NCI-H1694 (cell line): ENCODE measurements around the gene SORCS3.

Experiments
- DNase-seq: peaks from one replicate; lab custom pipeline; 2025; lab: John Stamatoyannopoulos, UW

Gene SORCS3

DNA sequence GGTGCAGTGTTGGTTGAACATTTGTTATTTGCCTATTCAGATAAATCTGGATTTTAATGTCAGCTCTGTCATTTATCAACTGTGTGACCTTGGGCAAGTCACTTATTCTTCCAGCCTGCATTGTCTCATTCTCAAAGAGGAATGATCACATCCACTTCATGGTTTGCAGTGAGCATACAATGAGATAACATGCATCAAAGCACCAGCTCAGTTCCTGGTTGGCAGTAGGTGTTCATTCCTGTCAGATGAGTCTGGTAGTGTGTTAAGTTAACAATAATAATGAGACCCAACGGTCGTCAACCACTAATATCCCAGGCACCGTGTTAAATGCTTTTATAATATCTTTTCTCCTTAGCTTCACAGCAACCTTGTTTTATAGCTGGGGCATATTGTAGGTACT is 137.3 kb downstream of the SORCS3 start:
- no peak for DNase-seq

DNA sequence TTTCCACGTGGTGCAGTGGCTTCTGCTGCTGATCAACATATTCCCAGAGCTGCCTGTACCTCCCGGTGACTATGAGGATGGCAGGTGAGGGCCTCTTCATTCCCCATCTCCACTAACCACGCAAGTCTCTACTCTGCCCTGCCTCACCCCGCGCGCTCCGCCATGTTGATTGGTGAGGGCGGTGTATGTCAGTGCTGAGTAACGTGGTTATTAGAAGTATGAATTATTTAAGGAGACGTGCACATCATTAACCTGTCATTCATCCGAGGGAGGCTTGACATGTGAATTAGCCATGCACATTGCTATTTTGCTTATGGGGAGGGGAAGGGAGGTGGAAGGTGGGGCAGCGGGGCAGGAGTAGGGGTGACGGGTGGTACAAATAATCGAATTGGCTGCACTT is 138.6 kb downstream of the SORCS3 start:
- DNase-seq: no peak

DNA sequence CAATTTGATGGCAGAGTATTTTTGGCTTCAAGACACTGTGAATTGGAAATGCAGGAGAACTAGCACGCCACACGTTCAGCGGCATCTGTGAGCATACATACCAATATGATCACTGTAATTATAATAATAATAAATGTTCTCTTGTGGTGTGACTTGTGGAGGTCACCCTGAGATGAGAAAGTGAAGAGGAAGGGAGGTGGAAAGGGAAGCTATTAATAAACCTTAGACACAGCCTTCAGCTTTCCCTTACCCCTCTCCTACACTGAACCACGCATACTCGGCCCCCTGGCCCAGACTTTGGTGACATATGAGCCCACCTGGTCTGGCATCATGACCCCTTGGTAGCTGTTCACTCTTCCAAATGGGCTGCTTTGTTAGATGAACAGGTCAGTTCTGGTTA is 139.1 kb downstream of the SORCS3 start:
- DNase-seq: no peak

DNA sequence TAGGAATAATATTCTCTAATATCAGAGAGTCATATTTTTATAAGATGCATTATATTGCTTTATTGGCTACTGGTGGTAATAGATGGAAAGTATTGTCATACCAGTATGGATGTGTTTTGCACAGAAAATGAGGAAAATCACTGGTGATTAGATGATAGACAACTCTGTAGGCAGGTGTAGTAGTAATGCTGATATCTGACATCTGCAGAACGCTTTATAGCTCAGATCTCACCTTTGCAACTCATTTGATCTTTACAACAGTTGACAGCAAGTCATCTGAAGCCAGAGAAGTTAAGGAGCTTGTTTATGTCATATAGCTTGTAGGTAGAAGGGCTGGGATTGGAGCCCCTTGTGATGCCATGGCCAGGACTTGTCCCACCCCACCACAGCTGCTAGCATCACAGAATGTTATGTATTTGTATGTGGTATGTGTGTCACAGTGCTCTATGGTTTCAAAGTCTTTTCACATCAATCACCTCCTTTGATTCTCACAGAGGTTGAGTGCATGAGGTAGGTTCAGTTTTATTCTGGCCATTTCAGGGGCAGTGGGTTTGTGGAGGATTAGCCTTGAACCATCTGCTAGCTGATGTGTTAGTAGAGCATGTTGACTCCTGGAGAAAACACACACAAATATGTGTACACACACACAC is 140.0 kb downstream of the SORCS3 start:
- DNase-seq: no peak

DNA sequence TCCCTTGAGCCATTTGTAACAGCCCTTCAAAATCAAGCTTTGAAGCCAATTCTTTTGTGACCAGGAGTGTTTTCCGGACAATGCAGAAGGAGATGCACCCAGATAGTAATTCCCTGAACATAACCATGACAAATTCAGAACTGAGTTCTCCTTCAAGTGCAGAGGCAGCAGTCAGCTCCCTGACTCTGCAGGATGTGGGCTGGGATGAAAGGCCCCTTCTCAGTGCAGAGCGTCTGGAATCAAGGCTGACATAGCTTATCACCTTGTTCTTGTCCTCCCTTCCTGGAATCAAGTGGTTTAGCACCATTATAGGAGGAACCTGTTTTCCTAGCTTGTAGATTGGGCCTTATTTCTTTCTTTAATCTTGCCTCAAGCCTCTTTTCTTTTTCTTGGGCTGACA is 143.4 kb downstream of the SORCS3 start:
- no peak for DNase-seq

DNA sequence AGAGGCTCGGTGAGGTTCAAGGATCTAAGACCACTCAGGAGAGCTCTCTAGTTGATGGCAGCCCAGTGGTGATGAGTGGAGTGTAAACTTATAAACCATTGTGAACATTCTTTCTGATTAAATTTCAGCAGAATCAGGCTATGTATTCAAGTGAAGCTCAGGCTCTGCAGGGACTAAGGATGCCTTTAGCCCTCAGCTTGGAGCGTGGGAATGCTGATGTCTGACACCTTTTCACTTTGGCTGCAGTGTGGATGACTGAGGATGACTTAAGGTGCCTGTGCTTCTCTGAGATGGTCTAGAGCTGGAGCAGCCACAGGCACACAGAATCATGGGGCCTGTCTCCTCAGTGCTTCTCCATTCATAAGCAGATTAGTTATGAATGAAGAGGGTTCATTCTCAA is 150.4 kb downstream of the SORCS3 start:
- DNase-seq: no peak

DNA sequence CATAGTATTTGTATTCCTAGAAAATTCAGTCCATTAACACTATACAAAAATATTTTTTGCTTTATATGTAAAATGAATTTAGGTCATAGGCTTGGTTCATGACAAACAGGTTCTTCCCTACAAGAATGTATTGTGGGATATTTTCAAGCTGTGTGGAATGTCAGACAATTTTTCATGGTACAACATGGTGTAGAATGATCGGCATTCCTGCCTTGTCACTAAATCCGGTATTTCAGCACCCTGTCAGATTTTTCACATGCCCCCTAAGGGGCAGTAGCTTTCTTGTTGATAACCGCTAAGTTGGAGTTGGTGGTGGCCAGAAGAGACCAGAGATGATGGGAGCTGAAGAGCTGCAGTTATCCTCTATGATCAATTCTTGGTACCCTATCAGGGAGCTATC is 154.3 kb downstream of the SORCS3 start:
- no peak for DNase-seq

DNA sequence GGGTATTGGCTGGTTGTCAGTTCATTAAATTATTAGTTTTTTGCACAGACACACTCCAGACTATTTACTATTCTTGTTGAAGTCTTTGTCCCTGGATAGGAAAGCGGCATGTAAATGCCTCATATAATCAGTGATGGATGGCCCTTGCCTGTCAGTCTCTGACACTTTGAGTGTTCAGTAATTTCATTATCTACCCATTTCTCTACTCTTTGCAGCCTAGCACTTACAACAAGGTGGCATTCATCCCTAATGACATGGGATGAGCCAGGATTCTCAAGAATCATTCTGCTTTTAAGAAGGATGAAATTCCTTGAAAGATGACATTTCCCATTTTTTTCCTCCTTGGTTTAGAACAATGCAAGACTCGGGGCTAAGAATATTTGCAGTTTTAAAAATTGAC is 155.7 kb downstream of the SORCS3 start:
- DNase-seq: no peak

DNA sequence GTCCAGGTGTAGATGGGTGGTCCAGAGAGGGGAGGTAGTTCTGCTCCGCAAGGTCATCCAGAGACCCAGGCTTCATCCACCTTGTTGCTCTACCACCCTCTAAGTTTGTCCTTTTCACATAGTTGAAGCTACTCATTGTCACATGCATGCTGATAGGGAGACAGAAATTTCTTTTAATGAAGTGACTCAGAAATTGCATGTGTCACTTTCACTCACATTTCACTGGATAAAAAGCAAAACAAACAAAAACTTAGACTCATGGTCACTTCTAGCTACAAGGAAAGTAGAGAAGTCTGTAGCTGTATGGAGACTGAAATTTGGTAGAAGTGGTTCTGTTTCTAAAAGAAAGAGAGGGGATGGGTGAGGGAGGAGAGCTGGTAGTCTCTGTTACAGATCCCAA is 161.9 kb downstream of the SORCS3 start:
- DNase-seq: no peak

DNA sequence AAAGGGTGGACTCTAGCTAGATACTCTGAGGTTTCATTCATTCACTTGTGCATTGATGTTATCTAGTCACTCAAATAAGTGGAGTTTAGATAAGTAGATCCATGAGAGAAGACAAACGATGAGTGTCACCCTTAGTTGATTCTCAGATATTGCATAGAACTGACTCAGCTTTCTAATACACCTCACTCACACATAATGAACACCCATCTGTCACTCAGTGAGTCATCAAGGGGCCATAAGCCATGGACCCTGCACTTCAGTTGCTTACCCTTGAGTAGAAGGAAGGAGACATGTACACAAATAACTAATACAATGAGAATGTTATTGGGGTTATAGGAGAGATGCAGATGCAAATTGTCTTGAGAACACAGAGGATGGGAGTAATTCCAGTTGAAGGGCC is 163.8 kb downstream of the SORCS3 start:
- DNase-seq: no peak

DNA sequence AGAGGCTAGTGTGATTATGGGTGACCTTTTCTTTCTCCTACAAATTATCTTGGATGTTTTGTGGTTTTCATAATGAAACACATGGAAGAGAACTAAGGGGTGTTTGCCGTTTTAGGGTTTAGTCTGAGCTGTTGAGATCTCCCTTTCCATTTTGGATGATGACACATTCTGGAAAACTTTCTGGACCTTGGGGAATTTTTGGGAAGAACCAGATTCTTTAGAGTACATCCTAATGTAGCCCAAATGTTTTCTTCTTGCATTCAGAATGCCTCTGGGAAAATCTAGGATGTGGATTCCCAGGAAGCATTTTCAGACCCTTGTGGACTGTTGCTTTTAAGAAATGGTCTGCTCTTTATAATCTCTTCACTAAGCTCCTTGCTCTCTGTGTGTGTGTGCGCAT is 165.7 kb downstream of the SORCS3 start:
- no peak for DNase-seq

DNA sequence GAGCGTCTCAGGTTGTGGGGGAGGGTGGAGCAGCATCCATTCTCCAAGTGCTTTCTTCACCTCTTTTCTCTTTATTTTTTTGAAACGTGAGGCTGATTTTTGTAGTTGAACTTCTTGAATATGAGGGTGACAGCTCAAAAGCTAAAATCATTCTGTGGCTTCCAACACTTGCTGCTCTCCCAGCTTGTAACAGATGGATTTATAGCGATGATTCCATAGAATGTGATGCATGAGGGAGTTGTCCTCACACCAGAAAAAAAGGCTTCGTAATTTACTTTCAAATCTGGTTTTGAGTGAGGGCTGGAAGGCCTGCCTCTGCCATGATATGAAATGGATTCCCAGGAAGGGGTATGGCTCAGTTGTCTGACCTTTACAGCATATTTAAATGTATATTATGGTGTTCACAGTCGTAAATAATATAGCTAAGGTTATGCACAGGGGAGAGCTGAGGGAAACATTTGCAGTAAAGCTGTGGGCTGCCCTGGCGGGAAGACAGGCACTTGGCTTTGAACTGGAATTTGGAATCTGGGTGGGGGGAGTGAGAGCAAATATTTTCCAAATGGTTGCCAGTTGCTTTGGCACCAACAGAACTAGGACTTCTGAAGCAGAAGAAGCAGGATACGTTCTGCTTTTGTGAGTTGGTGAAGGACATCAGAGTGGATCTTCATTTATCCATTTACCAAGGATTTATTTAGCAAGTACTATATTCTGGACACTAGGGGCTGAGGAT is 166.7 kb downstream of the SORCS3 start:
- DNase-seq: no peak

DNA sequence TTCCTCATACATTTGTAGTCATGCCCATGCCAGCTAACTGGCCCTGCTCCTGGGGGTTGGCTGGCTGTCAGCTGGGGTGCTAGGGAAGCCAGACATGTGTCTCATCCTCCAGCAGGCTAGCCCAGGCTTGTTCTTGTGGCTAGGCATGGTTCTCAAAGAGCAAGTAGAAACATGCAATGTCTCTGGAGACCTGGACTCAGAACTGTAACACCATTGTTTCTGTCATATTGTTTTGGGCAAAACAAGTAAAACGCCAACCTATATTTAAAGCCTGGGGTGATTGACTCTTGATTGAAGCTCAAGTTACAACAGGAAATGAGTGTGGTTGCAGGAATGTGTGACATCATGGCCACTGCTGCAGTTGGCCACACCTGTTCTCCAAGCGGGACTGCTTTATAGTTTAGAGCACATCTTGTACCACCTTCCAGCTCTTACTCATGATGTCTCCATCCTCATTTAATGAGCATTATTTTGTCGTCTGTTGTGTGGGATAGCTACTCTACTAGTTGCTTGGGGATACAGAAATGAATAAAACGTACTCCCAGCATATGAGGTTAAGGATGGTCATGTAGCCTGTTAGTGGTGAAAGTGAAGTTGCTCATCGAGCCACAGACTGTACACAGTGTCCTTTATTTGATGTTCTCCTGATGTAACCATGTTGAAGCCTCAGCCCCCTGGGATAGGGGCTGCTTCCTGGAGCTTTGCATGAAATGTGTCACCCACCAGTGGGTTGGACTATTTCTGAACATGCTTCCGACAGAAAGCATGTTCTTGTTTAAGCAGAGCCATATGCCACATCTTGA is 168.4 kb downstream of the SORCS3 start:
- DNase-seq: no peak

DNA sequence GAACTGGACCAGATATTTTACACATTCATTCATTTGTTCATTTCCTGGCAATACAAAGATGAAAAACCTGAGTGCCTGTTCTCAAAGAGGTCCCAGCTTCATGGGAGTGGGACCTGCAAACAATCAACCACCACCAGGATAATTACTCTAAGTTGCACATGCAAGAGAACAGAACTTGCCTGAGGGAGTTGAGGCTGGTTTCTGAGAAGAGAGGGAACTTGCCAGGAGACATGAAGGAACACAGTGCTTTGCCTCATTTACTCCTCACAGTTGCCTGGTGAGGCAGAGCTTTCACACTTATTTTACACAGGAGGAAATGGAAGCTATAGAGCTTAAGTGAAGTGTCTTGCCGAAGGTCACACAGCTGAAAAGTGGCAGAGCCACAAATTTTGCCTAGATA is 170.1 kb downstream of the SORCS3 start:
- DNase-seq: no peak

DNA sequence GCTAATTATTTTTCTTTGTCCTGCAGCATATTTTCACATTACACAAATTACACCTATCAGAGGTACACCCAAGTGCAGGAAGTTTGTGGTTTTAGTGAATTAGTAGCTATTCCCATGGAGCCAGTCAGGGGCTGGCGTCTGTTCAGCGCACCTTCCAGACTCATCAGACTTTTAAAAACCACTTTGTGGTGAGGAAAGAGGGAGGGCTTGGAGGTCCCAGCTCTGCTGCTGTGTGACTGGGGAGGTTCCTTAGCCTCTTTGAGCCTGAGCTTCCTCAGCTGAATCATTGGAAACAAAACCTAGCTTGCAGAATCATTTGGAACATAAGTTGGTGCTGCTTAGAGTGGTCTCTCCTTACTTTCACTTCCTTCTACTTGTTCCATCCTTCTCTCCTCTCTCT is 175.4 kb downstream of the SORCS3 start:
- DNase-seq: no peak

DNA sequence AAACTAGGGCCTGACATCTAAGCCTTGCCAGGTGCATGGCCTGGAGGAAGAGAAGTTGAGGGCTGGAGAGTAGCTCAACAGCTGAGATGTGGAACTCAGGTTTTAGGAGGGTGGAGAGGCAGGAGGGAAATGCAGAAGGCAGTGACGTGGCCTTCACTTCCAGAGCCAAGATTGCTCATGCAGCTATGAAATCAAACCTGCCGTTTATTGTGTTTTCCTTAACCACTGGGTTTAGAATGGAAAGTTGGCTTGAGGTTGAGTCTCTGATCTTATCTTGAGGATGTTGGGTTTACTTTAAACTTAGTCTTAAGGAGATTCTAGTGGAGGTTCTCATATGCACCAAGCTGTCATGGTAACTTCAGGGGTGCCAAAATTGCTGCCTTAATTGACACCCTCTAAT is 178.6 kb downstream of the SORCS3 start:
- no peak for DNase-seq

DNA sequence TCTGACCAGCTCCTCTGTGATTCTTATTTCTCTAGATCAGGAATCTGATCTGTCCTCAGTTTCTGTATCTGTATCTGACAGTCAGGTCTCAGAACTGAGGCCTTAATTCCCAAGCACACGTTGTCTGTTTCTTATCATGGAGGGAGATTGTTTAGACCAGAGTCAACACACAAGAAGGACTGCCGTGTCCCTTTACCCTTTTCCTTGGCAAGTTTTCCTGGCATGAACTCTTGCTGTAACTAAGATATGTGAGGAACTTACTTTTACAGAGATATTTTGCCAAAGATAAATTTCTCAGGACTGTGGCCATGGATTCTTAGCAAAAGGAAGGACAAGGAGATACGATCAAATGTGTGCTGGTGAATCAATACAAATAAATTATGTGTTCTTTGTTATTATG is 181.0 kb downstream of the SORCS3 start:
- DNase-seq: no peak

DNA sequence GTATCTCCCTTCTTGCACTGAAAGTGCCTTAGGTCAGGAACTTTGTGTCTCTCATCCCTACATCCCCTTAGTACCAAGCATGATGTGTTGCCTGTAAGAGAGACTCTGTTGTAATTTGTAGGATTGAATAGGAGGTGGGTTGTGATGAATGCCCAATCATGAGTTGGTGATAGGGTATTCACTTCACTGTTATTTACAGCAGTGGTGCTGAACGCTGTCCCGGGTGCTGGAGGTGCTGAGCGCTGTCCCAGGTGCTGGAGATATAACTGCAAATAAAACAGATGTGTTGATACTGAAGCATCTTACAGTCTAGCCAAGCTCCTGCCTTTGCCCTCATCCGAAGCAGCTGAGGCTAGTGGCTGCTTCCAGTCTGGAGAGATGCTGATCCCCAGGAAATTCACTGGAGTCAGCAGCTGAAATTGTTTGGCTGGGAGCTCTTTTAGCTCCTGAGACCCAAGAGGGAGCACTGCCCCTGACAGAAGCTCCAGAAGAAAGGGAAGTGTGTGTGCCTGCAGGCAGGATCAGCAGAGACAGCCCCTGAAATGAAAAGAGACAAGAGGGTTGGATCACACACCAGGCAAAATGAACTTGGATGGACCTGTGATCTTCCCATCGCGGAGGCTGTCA is 183.4 kb downstream of the SORCS3 start:
- no peak for DNase-seq

DNA sequence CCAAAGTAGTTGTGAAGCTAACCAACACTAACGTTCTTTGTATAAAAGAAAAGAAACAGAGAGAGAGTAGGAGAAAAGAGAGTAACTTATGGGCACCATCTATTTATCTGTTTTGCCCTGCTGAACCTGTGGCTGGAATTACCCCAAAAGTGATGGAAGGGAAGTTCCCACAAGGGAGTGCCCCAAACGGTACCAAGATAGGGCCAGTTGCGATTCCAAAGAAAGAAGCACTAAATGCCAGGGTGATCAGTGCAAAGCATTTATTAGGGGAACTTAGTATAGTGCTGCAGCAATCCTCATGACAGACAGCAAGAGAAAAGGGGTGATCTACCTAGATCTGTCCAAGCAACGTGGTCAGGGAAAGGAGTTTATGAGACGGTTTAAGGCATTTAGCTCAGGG is 190.2 kb downstream of the SORCS3 start:
- DNase-seq: no peak

DNA sequence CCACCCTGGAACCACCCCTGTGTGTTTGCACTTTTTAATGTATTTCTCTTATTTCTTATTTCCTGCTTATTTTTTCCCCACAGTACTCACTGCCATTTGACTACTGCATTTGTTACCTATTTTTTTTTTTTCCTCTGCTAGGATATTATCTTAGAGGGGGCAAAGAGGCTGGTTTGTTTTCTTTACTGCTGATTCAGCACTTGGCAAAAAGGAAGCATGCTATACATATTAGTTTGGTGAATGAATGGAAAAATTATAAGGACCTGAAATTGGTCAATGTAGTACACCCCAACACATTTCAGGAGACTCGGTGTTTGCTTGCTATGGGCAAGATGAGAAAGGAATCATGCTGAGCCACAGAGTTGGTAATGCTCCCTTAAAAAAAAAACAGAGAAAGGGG is 193.5 kb downstream of the SORCS3 start:
- DNase-seq: no peak

DNA sequence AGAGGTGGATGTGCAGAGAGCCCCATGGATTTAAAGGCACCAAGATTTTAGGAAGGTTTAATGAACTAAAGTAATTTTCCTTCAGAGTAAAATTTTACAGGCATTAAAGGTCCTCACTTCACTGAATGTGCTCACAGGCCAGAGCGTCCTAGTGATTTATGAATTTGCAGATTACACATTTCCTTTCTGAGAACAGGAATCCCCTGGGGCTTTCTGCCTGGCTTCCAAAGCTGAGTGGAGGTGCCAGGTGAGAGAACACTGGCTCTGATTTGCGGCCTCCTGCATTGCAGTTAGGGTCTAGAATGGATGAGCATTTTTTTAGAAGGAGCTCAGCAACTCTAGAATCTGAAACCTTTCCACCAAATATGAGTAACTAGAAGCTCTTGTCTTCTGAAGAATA is 194.3 kb downstream of the SORCS3 start:
- no peak for DNase-seq

DNA sequence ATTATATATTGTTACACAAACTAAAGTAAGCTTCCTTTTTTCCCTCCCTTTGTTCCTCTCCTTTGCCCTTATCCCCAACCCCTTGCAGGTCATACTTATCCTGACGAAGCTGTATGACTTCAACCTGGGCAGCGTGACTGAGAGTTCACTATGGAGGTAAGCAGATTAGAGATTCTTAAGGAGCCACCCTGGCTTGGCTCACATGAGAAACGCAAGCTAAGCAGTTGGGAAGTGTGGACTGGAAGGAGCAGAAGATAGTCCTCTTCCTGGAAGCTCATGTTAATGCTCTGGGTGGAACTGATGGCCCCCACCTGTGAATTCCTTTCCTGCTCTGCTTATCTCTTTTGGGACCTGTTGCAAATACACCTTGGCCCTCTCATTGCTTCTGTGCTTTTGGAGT is 201.6 kb downstream of the SORCS3 start:
- DNase-seq: no peak

DNA sequence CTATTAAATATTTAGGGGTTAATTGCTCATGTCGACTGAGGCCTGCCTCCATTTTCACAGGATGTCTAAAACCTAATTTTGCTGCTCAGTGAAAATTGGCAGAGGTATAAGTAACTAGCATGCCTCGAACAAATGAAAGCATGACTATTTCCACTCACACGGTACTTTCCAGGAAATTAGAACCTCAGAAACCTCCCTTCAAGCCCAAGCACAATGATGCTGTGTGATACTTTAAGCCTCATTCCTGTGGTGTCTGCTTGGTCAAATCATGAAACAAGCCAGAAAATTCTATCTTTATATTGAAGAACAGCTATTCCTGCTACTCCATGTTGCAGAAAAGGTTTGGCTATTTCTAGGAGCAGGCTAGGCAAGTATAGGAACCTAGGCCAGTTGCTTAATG is 203.0 kb downstream of the SORCS3 start:
- DNase-seq: no peak
